HCT116 (cell line): Measurements from ENCODE around the gene DHDDS. TPM values are rescaled to one million over a fixed set of nuclear protein-coding genes. Genes with fewer than 3 reads are reported as not detected.

Experiments used
- ATAC-seq: fragments of 200-7000 bp; cut with Tn5 transposase; 2 replicates; pipeline ENCODE4 v1.9.1; 2020; ENCODE audit warnings: mild to moderate bottlenecking, moderate library complexity
- BruUV-seq: library from RNA; stranded (reverse); fragments of 400-500 nt; replicated peaks from 2 replicates; lab custom pipeline; 2021; lab: Mats Ljungman, UMichigan
- CTCF ChIA-PET: fragments of 300-600 bp; sonication (Branson Sonifier 250); formaldehyde crosslinking; loops from one replicate; lab custom pipeline; 2021; ENCODE audit warnings: antibody characterized with exemption; lab: Charles Lee
- POLR2A ChIA-PET: fragments of 300-600, 350-600 bp; sonication (Branson Sonifier 250); formaldehyde crosslinking; loops from one replicate; lab custom pipeline; 2021; ENCODE audit warnings: antibody characterized with exemption; lab: Charles Lee
- RAD21 ChIA-PET, 2 experiments: fragments of 300-600 bp; sonication (Branson Sonifier 250); formaldehyde crosslinking; loops; one replicate each; lab custom pipeline; 2023; ENCODE audit warnings: low total read pairs in 2 of 2; ENCODE audit not compliant: uncharacterized antibody in 2 of 2, unreplicated experiment in 2 of 2, low non-redundant PET in 1 of 2; lab: Charles Lee
- DNase-seq: peaks from one replicate; pipeline ENCODE4 v3.0.0-alpha.2; 2010; ENCODE audit warnings: low read depth, low spot score
- H2AFZ ChIP-seq: fragments of 200-600 bp; shearing (Covaris generic), sonication (generic); 2 replicates; pipeline ENCODE4 v1.6.1; 2017; ENCODE audit warnings: low read depth, mixed run types, mixed read lengths, antibody characterized with exemption, low read length; ENCODE audit not compliant: poor library complexity, severe bottlenecking
- H3K27ac ChIP-seq: 2 replicates; pipeline ENCODE4 v1.5.1; 2012; ENCODE audit warnings: low read depth, low read length
- H3K27me3 ChIP-seq: fragments of 200-600 bp; sonication (generic); 2 replicates; pipeline ENCODE4 v1.6.1; 2016; ENCODE audit warnings: mixed run types, low read length, mixed read lengths; ENCODE audit not compliant: insufficient read depth
- H3K36me3 ChIP-seq, 2 experiments: fragments of 200-500 bp in 1 of 2; fragments of 200-600 bp in 1 of 2; sonication (Bioruptor generic) in 1 of 2; sonication (generic) in 1 of 2; 2 replicates each; pipeline versions ENCODE4 v1.5.1 to v1.6.1; 2014 to 2016; ENCODE audit warnings: low read length in 2 of 2, inconsistent platforms in 1 of 2, mixed read lengths in 1 of 2, mixed run types in 1 of 2; ENCODE audit not compliant: insufficient read depth in 2 of 2, control insufficient read depth in 1 of 2
- H3K4me1 ChIP-seq, 2 experiments: fragments of 200-600 bp in 1 of 2; sonication (generic) in 1 of 2; 2 replicates each; pipeline versions ENCODE4 v1.5.1 to v1.6.1; 2012 to 2017; ENCODE audit warnings: low read length in 2 of 2, inconsistent platforms in 1 of 2, mild to moderate bottlenecking in 1 of 2, mixed read lengths in 1 of 2, mixed run types in 1 of 2, moderate library complexity in 1 of 2; ENCODE audit not compliant: insufficient read depth in 2 of 2, control insufficient read depth in 1 of 2
- H3K4me2 ChIP-seq: fragments of 200-600 bp; sonication (generic); 2 replicates; pipeline ENCODE4 v1.6.1; 2017; ENCODE audit warnings: mixed run types, low read length, mixed read lengths
- H3K4me3 ChIP-seq, 2 experiments: fragments of 200-600 bp in 1 of 2; sonication (generic) in 1 of 2; replicated peaks in 1 of 2; 2 replicates each; pipeline ENCODE4 v1.5.1; 2011 to 2016; ENCODE audit warnings: low read length in 2 of 2, control low read depth in 1 of 2, low read depth in 1 of 2, mild to moderate bottlenecking in 1 of 2, mixed read lengths in 1 of 2, mixed run types in 1 of 2
- H3K79me2 ChIP-seq: fragments of 200-600 bp; sonication (generic); 2 replicates; pipeline ENCODE4 v1.6.1; 2017; ENCODE audit warnings: mild to moderate bottlenecking, mixed run types, low read length, moderate library complexity, mixed read lengths; ENCODE audit not compliant: insufficient read depth
- H3K9ac ChIP-seq: fragments of 200-600 bp; sonication (generic); 2 replicates; pipeline ENCODE4 v1.6.1; 2016; ENCODE audit warnings: low read length, mixed read lengths
- H3K9me2 ChIP-seq: fragments of 200-600 bp; sonication (generic), shearing (Covaris generic); 2 replicates; pipeline ENCODE4 v1.6.1; 2017; ENCODE audit warnings: mixed run types, mild to moderate bottlenecking, moderate library complexity; ENCODE audit not compliant: insufficient read depth
- H3K9me3 ChIP-seq, 2 experiments: fragments of 200-500 bp in 1 of 2; fragments of 200-600 bp in 1 of 2; sonication (Bioruptor generic) in 1 of 2; sonication (generic) in 1 of 2; 2 replicates each; pipeline ENCODE4 v1.6.1; 2014 to 2017; ENCODE audit warnings: low read length in 2 of 2, mixed read lengths in 2 of 2, inconsistent platforms in 1 of 2, low read depth in 1 of 2, mild to moderate bottlenecking in 1 of 2, mixed run types in 1 of 2, moderate library complexity in 1 of 2; ENCODE audit not compliant: control insufficient read depth in 1 of 2, insufficient read depth in 1 of 2
- H4K20me1 ChIP-seq: fragments of 200-600 bp; sonication (generic), shearing (Covaris generic); 2 replicates; pipeline ENCODE4 v1.6.1; 2017; ENCODE audit warnings: mixed run types, mild to moderate bottlenecking, moderate library complexity; ENCODE audit not compliant: insufficient read depth
- CBX3 ChIP-seq: IDR thresholded peaks from 2 replicates; pipeline ENCODE4 v1.6.1; 2012; ENCODE audit warnings: low read depth
- CTCF ChIP-seq, 3 experiments: fragments of 200-600 bp in 1 of 3; sonication (generic) in 1 of 3; IDR thresholded peaks in 2 of 3; conservative IDR thresholded peaks in 1 of 3; 2 replicates each; pipeline ENCODE4 v1.5.1; 2012 to 2017; ENCODE audit warnings: low read depth in 2 of 3, low read length in 2 of 3, antibody characterized with exemption in 1 of 3, borderline replicate concordance in 1 of 3, control low read depth in 1 of 3, mild to moderate bottlenecking in 1 of 3, mixed read lengths in 1 of 3, mixed run types in 1 of 3, moderate library complexity in 1 of 3; ENCODE audit not compliant: insufficient read depth in 1 of 3
- ELF1 ChIP-seq: IDR thresholded peaks from 2 replicates; pipeline ENCODE4 v1.6.1; 2012; ENCODE audit warnings: low read depth, borderline replicate concordance
- FOSL1 ChIP-seq: IDR thresholded peaks from 2 replicates; pipeline ENCODE4 v1.6.1; 2012; ENCODE audit warnings: low read depth
- JUND ChIP-seq: IDR thresholded peaks from 2 replicates; pipeline ENCODE4 v1.6.1; 2012
- POLR2AphosphoS5 ChIP-seq: IDR thresholded peaks from 2 replicates; pipeline ENCODE4 v1.6.1; 2011; ENCODE audit warnings: mild to moderate bottlenecking, low read depth, low read length, moderate library complexity
- RAD21 ChIP-seq: IDR thresholded peaks from 2 replicates; pipeline ENCODE4 v1.6.1; 2012; ENCODE audit warnings: low read depth, mild to moderate bottlenecking
- REST ChIP-seq: IDR thresholded peaks from 2 replicates; pipeline ENCODE4 v1.6.1; 2012; ENCODE audit warnings: low read depth
- SRF ChIP-seq: IDR thresholded peaks from 2 replicates; pipeline ENCODE4 v1.6.1; 2012; ENCODE audit warnings: low read depth
- TCF7L2 ChIP-seq: IDR thresholded peaks from 2 replicates; pipeline ENCODE4 v1.7.0; 2011; ENCODE audit warnings: borderline replicate concordance, inconsistent platforms; ENCODE audit not compliant: insufficient read depth, insufficient read length; ENCODE audit errors: extremely low read depth
- YY1 ChIP-seq: IDR thresholded peaks from 2 replicates; pipeline ENCODE4 v1.6.1; 2011; ENCODE audit warnings: low read length, low read depth, moderate library complexity, mild to moderate bottlenecking; ENCODE audit not compliant: insufficient replicate concordance; ENCODE audit errors: extremely low read depth
- ZFX ChIP-seq: fragments of 450-650 bp; IDR thresholded peaks from 2 replicates; pipeline ENCODE4 v1.6.1; 2017
- intact Hi-C: fragments of 100-400 bp; cut with micrococcal nuclease; formaldehyde crosslinking; loops from 2 replicates; pipeline ENCODE4 v1.10.0; 2022
- total RNA-seq: library from RNA; stranded (reverse); gene quantifications from one replicate; pipeline ENCODE4 v1.2.1, GENCODE V29; 2021; ENCODE audit not compliant: unreplicated experiment

The DHDDS gene
- total RNA-seq, 1 experiment from 2014 or later = 46.0 TPM

DNA sequence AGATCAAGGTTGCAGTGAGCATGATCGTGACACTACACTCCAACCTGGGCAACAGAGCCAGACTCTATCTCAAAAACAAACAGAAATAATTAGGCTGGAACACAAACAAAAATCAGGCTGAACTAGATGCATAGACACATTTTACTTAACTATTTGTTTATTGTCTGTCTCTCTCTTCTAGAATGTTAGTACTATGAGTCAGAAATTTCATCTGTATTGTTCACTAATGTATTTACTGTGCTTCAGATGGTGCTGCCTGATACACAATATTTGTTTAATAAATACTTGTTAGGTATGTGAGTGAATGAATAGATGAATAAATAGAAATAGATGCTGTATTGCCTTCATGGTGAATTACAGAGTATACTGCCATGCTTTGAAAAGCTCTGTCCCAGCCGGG, 27.5 kb upstream of the DHDDS start:
- Histone ChIP-seq H4K20me1 (no peaks in the 10 kb centered on the region), H3K27me3 (no peaks in the 10 kb centered on the region; the same call in 1 of the 2 replicates), H3K9me2 (no peaks in the 10 kb centered on the region), H3K4me2 (no peak overlapping the region), H3K36me3 (no peaks in the 10 kb centered on the region), H3K79me2 (no peaks in the 10 kb centered on the region), H3K27ac (no peak overlapping the region), H3K4me1 (peaks cover 0 to 11% of the 10 kb centered on the region in 2 experiments; a peak in 3 of 4 replicates), H3K9ac (no peak overlapping the region), H2AFZ (no peak overlapping the region), H3K9me3 (no peaks in the 10 kb centered on the region), H3K4me3 (no peak overlapping the region)
- BruUV-seq = no TSS peak
- no peak for ATAC-seq
- POLR2A ChIA-PET = no interaction called here
- no peak for TF ChIP-seq RAD21
- TF ChIP-seq POLR2AphosphoS5 = no peak
- TF ChIP-seq FOSL1 = no peak
- TF ChIP-seq JUND = no peak
- no peak for TF ChIP-seq ELF1
- no peak for TF ChIP-seq ZFX
- intact Hi-C loops = no loop called here
- no peak for DNase-seq
- CTCF ChIA-PET = no interaction called here
- RAD21 ChIA-PET = no interaction called here

DNA sequence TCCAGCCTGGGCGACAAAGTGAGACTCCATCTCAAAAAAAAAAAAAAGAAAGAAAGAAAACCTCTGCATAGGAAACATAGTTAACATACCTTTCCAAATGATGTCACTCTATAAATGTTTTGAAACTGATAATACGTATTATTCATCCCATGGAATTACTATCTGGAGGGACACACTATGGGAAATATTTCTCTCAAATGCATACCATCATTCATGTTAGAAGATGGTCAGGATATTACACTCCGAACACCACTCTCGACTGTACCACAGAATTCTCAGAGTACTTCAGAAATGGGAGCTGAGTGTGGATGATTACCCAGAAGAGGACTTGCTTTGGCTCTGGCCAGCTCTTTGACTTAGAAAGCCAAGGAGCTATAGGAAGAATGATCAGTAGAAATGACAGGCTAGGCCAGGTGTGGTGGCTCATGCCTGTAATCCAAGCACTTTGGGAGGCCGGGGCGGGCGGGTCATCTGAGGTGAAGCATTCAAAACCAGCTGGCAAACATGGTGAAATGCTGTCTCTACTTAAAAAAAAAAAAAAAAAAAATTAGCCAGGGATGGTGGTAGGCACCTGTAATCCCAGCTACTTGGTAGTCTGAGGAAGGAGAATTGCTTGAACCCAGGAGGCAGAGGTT, 26.7 kb upstream of the DHDDS start:
- ATAC-seq (no peak), DNase-seq (no peak)
- no peaks in the 10 kb centered on the region for H3K9me2 ChIP-seq
- no peak overlapping the region for H2AFZ ChIP-seq
- ChIA-PET RAD21 (no interaction called here), POLR2A (no interaction called here), CTCF (interaction anchor here (0.7 to 1.3 kb wide), 3 partner anchors 12 to 121 kb away, joined by 3 to 8 read pairs (median 4); no protein-coding TSS in a partner anchor)
- H3K9ac ChIP-seq = no peak overlapping the region
- no peaks in the 10 kb centered on the region for H3K9me3 ChIP-seq
- H3K36me3 ChIP-seq = no peaks in the 10 kb centered on the region
- H3K4me2 ChIP-seq = no peak overlapping the region
- H3K4me1 ChIP-seq = peaks cover 0 to 18% of the 10 kb centered on the region in 2 experiments; a peak in 3 of 4 replicates
- intact Hi-C loops = no loop called here
- no peak overlapping the region for H3K4me3 ChIP-seq
- H4K20me1 ChIP-seq = no peaks in the 10 kb centered on the region
- no TSS peak for BruUV-seq
- no peaks in the 10 kb centered on the region; the same call in 1 of the 2 replicates for H3K27me3 ChIP-seq
- H3K27ac ChIP-seq = no peak overlapping the region
- no peaks in the 10 kb centered on the region for H3K79me2 ChIP-seq
- TF ChIP-seq CTCF (IDR thresholded peaks at IDR 0.05 in 2 of 3, conservative IDR thresholded peaks at IDR 0.05 in 1 of 3; ENCODE audit: borderline replicate concordance in 1 of 3, insufficient read depth in 1 of 3, low read depth in 2 of 3, low read length in 2 of 3) = no peak
- TF ChIP-seq YY1 = no peak
- TF ChIP-seq TCF7L2 = no peak
- no peak for TF ChIP-seq SRF
- TF ChIP-seq REST = no peak
- TF ChIP-seq CBX3 = no peak
